ENCODE measurements around the gene GABRG2. TPM values are rescaled to one million over a fixed set of nuclear protein-coding genes. Genes with fewer than 3 reads are reported as not detected.

Gene GABRG2
- total RNA-seq, 6 donors from 2014 or later: not detected

GRCh38 chr5:162128117-162128516 lies 60.5 kb downstream of the GABRG2 start:
- H3K36me3 ChIP-seq: no peaks in the 10 kb centered on the region
- no peak overlapping the region for H3K4me3 ChIP-seq

GRCh38 chr5:162132348-162132747 lies 64.8 kb downstream of the GABRG2 start:
- Histone ChIP-seq H3K9me3 (no peaks in the 10 kb centered on the region), H3K27ac (no peak overlapping the region), H3K27me3 (no peaks in the 10 kb centered on the region), H3K4me1 (no peaks in the 10 kb centered on the region), H3K4me3 (no peak overlapping the region), H3K36me3 (no peaks in the 10 kb centered on the region)
- TF ChIP-seq POLR2AphosphoS5 (IDR thresholded peaks at IDR 0.05): no peak
- TF ChIP-seq EP300 (IDR thresholded peaks at IDR 0.05): no peak
- TF ChIP-seq CTCF (IDR thresholded peaks at IDR 0.05): no peak
- no peak for TF ChIP-seq POLR2A (IDR thresholded peaks at IDR 0.05)
- ATAC-seq (ENCODE audit: low FRiP score in 2 of 2) (no peak), DNase-seq (no peak)

More at GRCh38 chr5:162128117-162128516, 60.5 kb downstream of the GABRG2 start:
- Histone ChIP-seq H3K27ac (no peak overlapping the region), H3K27me3 (no peaks in the 10 kb centered on the region), H3K4me1 (no peaks in the 10 kb centered on the region), H3K9me3 (no peaks in the 10 kb centered on the region)
- WGBS, 2 donors: 23 to 32% methylated on average over 2 of the region's 2 CpGs
- ATAC-seq (ENCODE audit: low FRiP score in 2 of 2) (no peak), DNase-seq (no peak)
- no peak for TF ChIP-seq EP300 (IDR thresholded peaks at IDR 0.05)
- TF ChIP-seq POLR2A (IDR thresholded peaks at IDR 0.05): no peak
- TF ChIP-seq POLR2AphosphoS5 (IDR thresholded peaks at IDR 0.05): no peak
- TF ChIP-seq CTCF (IDR thresholded peaks at IDR 0.05): no peak

GRCh38 chr5:162139190-162139589 lies 71.6 kb downstream of the GABRG2 start:
- ATAC-seq (ENCODE audit: low FRiP score in 2 of 2) (no peak), DNase-seq (no peak)
- no peaks in the 10 kb centered on the region for H3K4me1 ChIP-seq
- H3K27me3 ChIP-seq: no peaks in the 10 kb centered on the region
- no peak overlapping the region for H3K27ac ChIP-seq
- no peaks in the 10 kb centered on the region for H3K9me3 ChIP-seq
- no peak overlapping the region for H3K4me3 ChIP-seq
- H3K36me3 ChIP-seq: no peaks in the 10 kb centered on the region
- no peak for TF ChIP-seq CTCF (IDR thresholded peaks at IDR 0.05)
- no peak for TF ChIP-seq POLR2AphosphoS5 (IDR thresholded peaks at IDR 0.05)
- no peak for TF ChIP-seq EP300 (IDR thresholded peaks at IDR 0.05)
- no peak for TF ChIP-seq POLR2A (IDR thresholded peaks at IDR 0.05)
- 85 to 93% methylated on average over 3 of the region's 3 CpGs for WGBS, 2 donors

GRCh38 chr5:162154242-162154641 lies 86.7 kb downstream of the GABRG2 start:
- Histone ChIP-seq H3K4me3 (no peak overlapping the region), H3K9me3 (no peaks in the 10 kb centered on the region), H3K27ac (no peak overlapping the region), H3K36me3 (no peaks in the 10 kb centered on the region), H3K4me1 (no peaks in the 10 kb centered on the region), H3K27me3 (no peaks in the 10 kb centered on the region)
- ATAC-seq (ENCODE audit: low FRiP score in 2 of 2) (no peak), DNase-seq (no peak)
- TF ChIP-seq CTCF (IDR thresholded peaks at IDR 0.05) (no peak), POLR2AphosphoS5 (IDR thresholded peaks at IDR 0.05) (no peak), EP300 (IDR thresholded peaks at IDR 0.05) (no peak), POLR2A (IDR thresholded peaks at IDR 0.05) (no peak)
- WGBS, 2 donors: 90 to 95% methylated on average over 1 of the region's 1 CpG

GRCh38 chr5:162160401-162160800 lies 92.8 kb downstream of the GABRG2 start:
- Histone ChIP-seq H3K4me3 (no peak overlapping the region), H3K4me1 (no peaks in the 10 kb centered on the region), H3K9me3 (peaks cover 0 to 5% (median 0%) of the 10 kb centered on the region in 4 donors), H3K36me3 (no peaks in the 10 kb centered on the region), H3K27me3 (no peaks in the 10 kb centered on the region), H3K27ac (no peak overlapping the region)
- no peak for ATAC-seq (ENCODE audit: low FRiP score in 2 of 2)
- DNase-seq: no peak
- WGBS, 2 donors: 58 to 70% methylated on average over 2 of the region's 2 CpGs
- TF ChIP-seq CTCF (IDR thresholded peaks at IDR 0.05) (no peak), EP300 (IDR thresholded peaks at IDR 0.05) (no peak), POLR2A (IDR thresholded peaks at IDR 0.05) (no peak), POLR2AphosphoS5 (IDR thresholded peaks at IDR 0.05) (no peak)
